SK-N-SH (cell line): ENCODE measurements around the gene SLC35F6.

ENCODE experiments used
- CTCF ChIP-seq: fragments of 200-600 bp; sonication (generic); IDR thresholded peaks from 2 replicates; pipeline ENCODE4 v1.6.1; 2017; ENCODE audit warnings: antibody characterized with exemption, mild to moderate bottlenecking, moderate library complexity
- EP300 ChIP-seq, 2 experiments: IDR thresholded peaks; 2 replicates each; pipeline versions ENCODE4 v1.4.0 to v1.6.1; 2012; ENCODE audit warnings: borderline replicate concordance in 1 of 2, low read depth in 1 of 2, low read length in 1 of 2
- EZH2phosphoT487 ChIP-seq: fragments of 200-600 bp; sonication (generic); IDR thresholded peaks from 2 replicates; pipeline ENCODE4 v1.6.1; 2017; ENCODE audit warnings: low read depth, mixed run types, mild to moderate bottlenecking, antibody characterized with exemption, moderate library complexity, borderline replicate concordance
- MAX ChIP-seq: IDR thresholded peaks from 2 replicates; pipeline ENCODE4 v1.4.0; 2012; ENCODE audit warnings: low read depth
- MXI1 ChIP-seq: IDR thresholded peaks from 2 replicates; pipeline ENCODE4 v1.6.1; 2012; ENCODE audit warnings: mild to moderate bottlenecking, low read depth, low read length, improper control_type of control experiment
- POLR2AphosphoS5 ChIP-seq: IDR thresholded peaks from 2 replicates; pipeline ENCODE4 v1.6.1; 2012; ENCODE audit warnings: low read depth, low read length
- RAD21 ChIP-seq: IDR thresholded peaks from 2 replicates; pipeline ENCODE4 v1.6.1; 2012; ENCODE audit warnings: mild to moderate bottlenecking, low read length
- RCOR1 ChIP-seq: fragments of 150-350 bp; IDR thresholded peaks from 2 replicates; pipeline ENCODE4 v1.6.1; 2017; ENCODE audit warnings: antibody characterized with exemption, low read length
- SIN3A ChIP-seq: IDR thresholded peaks from 2 replicates; pipeline ENCODE4 v1.6.1; 2012; ENCODE audit warnings: low read depth, mild to moderate bottlenecking, low read length, moderate library complexity, borderline replicate concordance
- TCF12 ChIP-seq: IDR thresholded peaks from 2 replicates; pipeline ENCODE4 v1.4.0; 2012
- YY1 ChIP-seq: IDR thresholded peaks from 2 replicates; pipeline ENCODE4 v1.4.0; 2012; ENCODE audit warnings: low read depth, mild to moderate bottlenecking

- TF ChIP-seq CTCF (no peak), EP300 (IDR thresholded peaks at IDR 0.05; ENCODE audit: borderline replicate concordance in 1 of 2, low read depth in 1 of 2, low read length in 1 of 2) (no peak), MAX (no peak), EZH2phosphoT487 (no peak), SIN3A (no peak), POLR2AphosphoS5 (no peak), MXI1 (no peak), RCOR1 (no peak), TCF12 (no peak), RAD21 (no peak), YY1 (no peak)
These were observed 33.3 kb upstream of the SLC35F6 start for GRCh38 chr2:26730549-26731344.
